Inflammatory macrophage (primary cell): ENCODE measurements around the gene CFAP61.

Source experiments
- DNase-seq, 2 donors: peaks; one replicate each; pipeline ENCODE4 v3.0.0-alpha.2; 2020 to 2022

CFAP61 gene

DNA sequence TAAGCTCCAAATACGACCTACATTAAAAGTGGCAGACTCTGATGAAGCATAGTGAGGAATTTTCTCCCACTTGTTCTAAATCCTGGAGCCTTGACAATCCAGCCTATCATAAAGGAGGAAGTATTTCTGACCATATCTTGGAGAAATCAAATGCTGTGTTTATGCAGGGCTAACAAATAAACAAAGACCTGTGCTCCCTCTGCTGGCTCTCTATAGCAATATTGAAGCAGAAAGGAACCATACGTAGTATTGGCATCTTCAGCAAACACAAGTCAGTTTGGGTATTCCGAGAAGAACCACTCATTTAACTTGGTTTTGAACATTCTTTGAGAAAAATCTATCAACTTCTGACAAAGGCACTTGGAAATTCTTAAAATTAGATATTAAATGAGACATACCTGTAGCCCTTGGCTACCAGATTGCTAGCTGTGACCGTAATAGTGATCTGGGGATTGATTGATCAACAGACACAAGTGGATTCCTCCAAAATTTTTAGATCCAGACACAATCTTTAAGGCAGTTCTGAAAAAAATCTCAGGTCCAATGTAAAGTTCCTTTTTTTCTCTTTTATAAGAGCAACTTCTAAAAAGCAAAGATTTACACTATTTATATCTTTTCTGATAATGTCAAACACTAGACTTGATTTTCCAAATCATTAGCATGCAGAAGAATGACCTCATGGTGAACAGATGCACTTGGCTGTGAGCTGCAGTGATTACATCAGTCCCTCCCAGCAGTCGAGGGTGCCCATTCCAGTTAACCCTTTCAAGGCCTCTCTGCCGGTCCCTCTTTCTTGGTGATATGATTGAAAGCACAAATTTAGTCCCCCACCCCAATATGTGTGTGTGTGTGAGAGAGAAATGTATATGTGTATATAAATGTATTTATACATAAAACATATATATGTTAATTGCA is 355.8 kb downstream of the CFAP61 start:
- DNase-seq, result peak; percentile 37 to 62

DNA sequence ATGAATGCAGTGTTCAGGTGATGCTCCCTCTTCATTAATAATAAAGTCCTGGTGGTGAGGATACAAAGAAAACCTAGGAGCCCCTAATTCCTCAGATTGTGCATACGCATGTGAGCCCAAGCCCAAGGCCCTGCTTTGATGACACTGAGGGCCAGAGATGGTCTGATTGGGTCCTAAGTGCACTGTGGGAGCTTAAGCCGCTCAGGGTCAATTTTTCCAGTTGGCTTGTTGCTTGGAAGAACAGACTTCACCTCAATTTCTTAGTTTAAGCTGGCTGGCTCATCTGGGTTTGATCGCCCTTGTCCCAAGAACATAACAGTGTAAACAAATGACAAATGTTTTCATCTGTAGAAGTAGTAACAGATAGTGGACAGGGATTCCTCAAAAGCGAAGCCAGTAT is 357.0 kb downstream of the CFAP61 start:
- no peak for DNase-seq
